Activated T-helper 1 cell treated with anti-CD3 and anti-CD28 coated beads, Interleukin-12 subunit alpha, Interleukin-12 subunit beta, Interleukin-2, Interleukin-4 antibody, amounts not matched to agents 30 ng/mL and 10 ng/mL and 1 ng/mL, durations not matched to agents 14 hours and 24 hours and 36 hours (primary cell): ENCODE measurements around the gene CCNY. TPM values are rescaled to one million over a fixed set of nuclear protein-coding genes. Genes with fewer than 3 reads are reported as not detected.
"Not testable (repeated sequence)": the region's sequence is repeated elsewhere in the genome, so short reads cannot be mapped to it uniquely, and the experiment has no call there.

Experiments
- DNase-seq: peaks from one replicate; pipeline ENCODE4 v3.0.0; 2021; ENCODE audit warnings: low spot score
- H3K27ac Mint-ChIP-seq: one replicate; pipeline ENCODE4 v1.8.0; 2021; ENCODE audit warnings: mild to moderate bottlenecking, mixed read lengths
- H3K27me3 Mint-ChIP-seq: one replicate; pipeline ENCODE4 v1.8.0; 2022; ENCODE audit warnings: mild to moderate bottlenecking, moderate library complexity, mixed read lengths; ENCODE audit not compliant: insufficient read depth
- H3K36me3 Mint-ChIP-seq: one replicate; pipeline ENCODE4 v1.8.0; 2021; ENCODE audit warnings: low read depth, mixed read lengths
- H3K4me1 Mint-ChIP-seq: one replicate; pipeline ENCODE4 v1.8.0; 2021; ENCODE audit warnings: low read depth, mixed read lengths
- H3K4me3 Mint-ChIP-seq: one replicate; pipeline ENCODE4 v1.8.0; 2021; ENCODE audit warnings: mild to moderate bottlenecking, moderate library complexity, mixed read lengths
- H3K9me3 Mint-ChIP-seq: one replicate; pipeline ENCODE4 v1.8.0; 2021; ENCODE audit warnings: mixed read lengths
- intact Hi-C: fragments of 100-400 bp; cut with micrococcal nuclease; formaldehyde crosslinking; loops from one replicate; pipeline ENCODE4 v1.15.1; 2024
- total RNA-seq: library from RNA; stranded (reverse); gene quantifications from 2 replicates; pipeline ENCODE4 v1.2.3, GENCODE V29; 2022

CCNY gene
- total RNA-seq, 1 donor from 2014 or later = 71.0 TPM

DNA sequence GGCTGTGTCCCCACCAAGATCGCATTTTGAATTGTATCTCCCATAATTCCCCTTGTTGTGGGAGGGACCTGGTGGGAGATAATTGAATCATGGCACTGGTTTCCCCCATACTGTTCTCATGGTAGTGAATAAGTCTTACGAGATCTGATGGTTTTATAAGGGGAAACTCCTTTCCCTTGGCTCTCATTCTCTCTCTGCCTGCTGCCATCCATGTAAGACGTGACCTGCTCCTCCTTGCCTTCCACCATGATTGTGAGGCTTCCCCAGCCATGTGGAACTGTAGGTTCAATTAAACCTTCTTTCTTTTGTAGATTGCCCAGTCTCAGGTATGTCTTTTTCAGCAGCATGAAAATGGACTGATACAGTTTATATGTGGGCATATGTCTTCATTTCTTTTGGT lies 201.6 kb downstream of the CCNY start:
- Mint-ChIP-seq H3K9me3 (peaks cover 38% of the 10 kb centered on the region), H3K4me1 (peaks cover 22% of the 10 kb centered on the region), H3K36me3 (peaks cover 66% of the 10 kb centered on the region)
- H3K27ac Mint-ChIP-seq, H3K27me3 Mint-ChIP-seq, H3K4me3 Mint-ChIP-seq, DNase-seq, intact Hi-C loops: not testable (repeated sequence)

DNA sequence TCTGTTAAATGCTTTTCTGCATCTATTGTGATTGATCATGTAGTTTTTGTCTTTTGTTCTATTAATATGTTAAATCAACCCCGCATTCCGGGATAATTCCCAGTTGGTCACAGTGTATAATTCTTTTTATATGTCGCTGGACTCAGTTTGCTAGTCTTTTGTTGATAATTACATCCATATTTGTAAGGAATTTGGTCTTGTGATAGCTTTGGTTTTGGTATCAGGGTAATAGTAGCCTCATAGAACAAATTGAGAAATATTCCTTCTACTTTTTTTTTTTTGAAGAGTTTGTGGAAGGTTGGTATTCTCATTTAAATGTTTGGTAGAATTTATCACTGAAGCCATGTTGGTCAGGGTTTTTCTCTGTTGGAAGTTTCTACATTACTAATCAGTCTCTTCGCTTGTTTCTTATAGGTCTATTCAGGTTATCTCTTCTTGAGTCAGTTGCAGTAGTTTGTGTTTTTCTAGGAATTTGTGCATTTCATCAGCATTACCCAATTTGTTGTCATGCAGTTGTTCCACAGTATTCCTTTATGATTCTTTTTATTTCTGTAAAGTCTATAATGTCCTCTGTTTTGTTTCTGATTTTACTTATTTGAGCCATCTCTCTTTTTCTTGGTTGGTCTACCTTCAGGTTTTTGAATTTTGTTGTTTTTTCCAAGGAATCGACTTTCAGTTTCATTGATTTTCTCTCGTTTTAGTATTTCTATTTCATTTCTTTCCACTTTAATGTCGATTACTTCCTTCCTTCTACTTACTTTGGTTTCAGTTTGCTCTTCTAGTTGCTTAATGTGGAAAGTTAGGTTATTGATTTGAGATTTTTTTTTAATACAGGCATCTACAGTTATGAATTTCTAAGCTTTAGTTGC lies 204.2 kb downstream of the CCNY start:
- intact Hi-C loops = loop anchor here (5.0 kb wide), 1 partner anchor 198 kb away; no protein-coding TSS in a partner anchor
- Mint-ChIP-seq H3K27ac (peak overlapping the region; percentile 83), H3K9me3 (peaks cover 24% of the 10 kb centered on the region), H3K4me3 (no peak overlapping the region), H3K36me3 (peaks cover 50% of the 10 kb centered on the region), H3K4me1 (peaks cover 22% of the 10 kb centered on the region), H3K27me3 (no peaks in the 10 kb centered on the region)
- DNase-seq = no peak

DNA sequence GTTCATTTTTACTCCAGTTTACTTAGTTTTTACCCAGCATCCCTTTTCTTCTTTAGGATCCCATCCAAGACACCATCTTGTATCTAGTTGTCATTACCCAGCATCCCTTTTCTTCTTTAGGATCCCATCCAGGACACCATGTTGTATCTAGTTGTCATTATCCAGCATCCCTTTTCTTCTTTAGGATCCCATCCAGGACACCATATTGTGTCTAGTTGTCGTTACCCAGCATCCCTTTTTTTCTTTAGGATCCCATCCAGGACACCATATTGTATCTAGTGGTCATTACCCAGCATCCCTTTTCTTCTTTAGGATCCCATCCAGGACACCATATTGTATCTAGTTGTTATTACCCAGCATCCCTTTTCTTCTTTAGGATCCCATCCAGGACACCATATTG lies 205.4 kb downstream of the CCNY start:
- H3K4me1 Mint-ChIP-seq = peaks cover 22% of the 10 kb centered on the region
- DNase-seq = no peak
- peaks cover 39% of the 10 kb centered on the region for H3K36me3 Mint-ChIP-seq
- H3K27me3 Mint-ChIP-seq = no peaks in the 10 kb centered on the region
- no peak overlapping the region for H3K4me3 Mint-ChIP-seq
- H3K9me3 Mint-ChIP-seq = peaks cover 14% of the 10 kb centered on the region
- peak overlapping the region; percentile 22 for H3K27ac Mint-ChIP-seq
- intact Hi-C loops = loop anchor here (5.0 kb wide), 1 partner anchor 199 kb away; no protein-coding TSS in a partner anchor

DNA sequence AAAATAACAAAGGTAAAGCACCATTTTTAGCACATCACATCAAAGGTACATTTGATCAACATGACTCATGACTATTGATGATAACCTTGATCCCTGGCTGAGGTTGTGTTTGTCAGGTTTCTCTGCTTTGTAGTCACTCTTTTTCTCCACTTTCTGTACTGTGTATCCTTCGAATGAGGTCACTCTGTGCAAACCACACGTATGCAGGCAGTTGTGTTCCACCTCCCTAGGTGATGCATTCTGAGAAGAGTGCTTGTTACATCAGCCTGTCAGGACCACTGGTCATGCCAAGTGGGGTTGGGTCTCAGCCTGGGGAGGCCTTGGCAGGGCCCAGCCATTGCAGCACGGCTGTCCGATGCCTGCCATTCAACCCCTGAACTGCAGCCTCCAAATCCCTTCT lies 206.0 kb downstream of the CCNY start:
- Mint-ChIP-seq H3K27me3 (no peaks in the 10 kb centered on the region), H3K27ac (no peak overlapping the region), H3K4me3 (no peak overlapping the region), H3K4me1 (peaks cover 22% of the 10 kb centered on the region), H3K36me3 (peaks cover 38% of the 10 kb centered on the region), H3K9me3 (peaks cover 13% of the 10 kb centered on the region)
- intact Hi-C loops = loop anchor here (5.0 kb wide), 1 partner anchor 200 kb away; no protein-coding TSS in a partner anchor
- DNase-seq = no peak

DNA sequence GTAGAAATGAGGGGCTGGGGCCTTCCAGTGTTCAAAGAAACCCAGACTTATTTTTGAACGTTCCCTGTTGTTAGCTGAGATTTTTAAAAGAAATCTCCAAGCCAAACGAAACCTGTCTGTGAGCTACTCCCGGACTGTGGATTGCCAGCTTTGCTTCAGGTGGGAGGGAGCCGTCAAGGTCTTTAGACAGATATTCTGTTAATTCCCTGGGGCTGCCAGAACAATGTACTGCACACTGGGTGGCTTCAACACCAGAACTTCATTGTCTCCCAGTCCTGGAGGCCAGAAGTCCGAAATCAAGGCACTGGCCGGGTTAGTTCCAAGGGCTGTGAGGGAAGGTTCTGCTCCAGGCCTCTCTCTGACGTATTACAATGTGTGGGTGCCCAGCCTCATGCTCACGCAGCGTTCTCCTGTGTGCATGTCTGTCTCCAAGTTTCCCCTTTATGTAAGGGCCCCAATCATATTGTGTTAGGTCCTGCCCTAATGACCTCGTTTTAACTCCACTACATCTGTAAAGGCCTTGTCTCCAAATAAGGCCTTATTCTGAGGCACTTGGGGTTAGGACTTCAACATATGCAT lies 208.9 kb downstream of the CCNY start:
- intact Hi-C loops = no loop called here
- H3K27me3 Mint-ChIP-seq = no peaks in the 10 kb centered on the region
- H3K27ac Mint-ChIP-seq = no peak overlapping the region
- H3K4me3 Mint-ChIP-seq = no peak overlapping the region
- H3K4me1 Mint-ChIP-seq = peaks cover 18% of the 10 kb centered on the region
- H3K36me3 Mint-ChIP-seq = peaks cover 21% of the 10 kb centered on the region
- H3K9me3 Mint-ChIP-seq = peaks cover 5% of the 10 kb centered on the region
- no peak for DNase-seq

DNA sequence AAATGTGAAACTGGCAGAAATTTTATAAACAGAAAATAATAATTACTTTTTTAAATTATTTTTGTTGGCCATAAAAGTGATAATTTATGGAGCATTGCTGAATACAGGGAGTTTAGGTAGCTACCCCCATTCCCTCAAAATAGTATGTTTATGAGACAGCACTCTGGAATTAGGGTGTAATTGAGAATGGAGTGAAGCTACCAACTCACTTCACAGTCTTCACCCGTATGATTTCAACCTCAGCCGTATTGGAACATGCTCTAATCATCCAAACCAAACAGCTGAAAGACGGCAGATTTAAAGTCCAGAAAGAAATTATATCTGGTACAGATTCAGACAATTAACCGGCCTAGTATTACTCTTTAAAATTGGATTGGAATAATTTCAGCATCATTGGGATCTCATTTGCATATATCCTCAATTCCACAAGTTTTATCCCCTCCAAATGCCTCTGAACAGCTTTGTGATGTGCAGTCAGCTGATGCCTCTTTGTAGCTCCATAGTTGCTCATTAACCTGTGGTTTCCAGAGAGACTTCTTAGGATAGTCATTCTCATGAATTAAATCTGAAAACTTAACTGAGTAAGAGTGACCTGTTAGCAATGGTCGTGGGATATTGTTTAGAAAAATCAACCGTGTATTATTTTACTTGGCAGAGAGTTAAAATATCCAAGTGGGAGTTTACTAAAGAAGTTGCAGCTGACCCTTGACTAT lies 209.7 kb downstream of the CCNY start:
- Mint-ChIP-seq H3K9me3 (no peaks in the 10 kb centered on the region), H3K36me3 (peaks cover 16% of the 10 kb centered on the region)
- intact Hi-C loops = no loop called here

DNA sequence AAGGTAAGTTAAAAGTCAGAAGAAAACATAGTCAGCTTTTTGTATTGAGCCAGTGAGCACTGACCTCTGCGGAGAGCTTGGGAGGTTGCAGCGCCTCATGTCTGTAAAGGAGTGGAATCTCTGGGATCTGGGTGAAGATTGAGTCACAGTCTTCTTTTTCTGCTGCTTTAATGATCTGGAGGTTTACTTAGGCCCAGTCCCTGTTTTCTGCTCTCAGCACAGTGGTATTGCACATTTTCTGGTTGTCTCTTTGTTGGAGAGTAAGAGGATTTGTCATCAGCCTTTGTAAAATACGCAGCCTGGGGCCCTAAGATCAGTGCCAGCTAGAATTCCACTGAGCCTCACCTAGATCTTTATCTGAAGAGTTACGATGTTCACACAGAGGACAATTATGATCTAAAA lies 210.5 kb downstream of the CCNY start:
- Mint-ChIP-seq H3K27me3 (no peaks in the 10 kb centered on the region), H3K36me3 (peaks cover 13% of the 10 kb centered on the region), H3K27ac (no peak overlapping the region), H3K4me1 (peaks cover 5% of the 10 kb centered on the region), H3K9me3 (no peaks in the 10 kb centered on the region), H3K4me3 (no peak overlapping the region)
- DNase-seq = no peak
- intact Hi-C loops = no loop called here

More for the DNA sequence above, 209.7 kb downstream of the CCNY start:
- Mint-ChIP-seq H3K27ac (no peak overlapping the region), H3K27me3 (no peaks in the 10 kb centered on the region), H3K4me3 (no peak overlapping the region), H3K4me1 (peaks cover 10% of the 10 kb centered on the region)
- DNase-seq = no peak

DNA sequence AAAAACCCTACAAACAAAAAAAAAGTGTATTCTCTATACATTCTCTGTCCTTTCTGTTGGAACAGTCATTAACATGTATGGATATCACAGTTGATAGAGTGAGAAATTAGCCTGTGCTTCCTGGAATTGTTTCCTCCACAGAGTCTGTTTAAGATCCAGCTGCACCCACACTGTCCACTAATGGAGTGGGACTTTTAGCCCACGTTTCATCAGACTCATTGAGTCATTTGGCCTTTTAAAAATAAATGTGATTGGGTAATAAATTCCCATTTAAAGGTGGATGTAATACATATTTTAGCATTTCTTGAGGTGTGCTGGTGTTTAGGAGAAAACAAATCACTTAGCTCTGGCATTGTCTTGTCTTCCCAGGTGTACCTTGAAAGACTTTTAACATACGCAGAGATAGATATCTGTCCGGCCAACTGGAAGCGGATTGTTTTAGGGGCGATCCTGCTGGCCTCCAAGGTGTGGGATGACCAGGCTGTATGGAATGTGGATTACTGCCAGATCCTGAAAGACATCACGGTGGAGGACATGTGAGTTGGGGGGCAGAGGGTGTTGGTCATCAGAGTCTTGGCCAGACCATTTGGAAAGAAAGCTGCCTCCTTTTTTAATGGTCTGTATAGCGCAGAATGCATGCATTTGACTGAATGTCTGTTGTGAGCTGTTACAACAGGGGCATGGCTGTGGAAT lies 216.5 kb downstream of the CCNY start:
- no peak overlapping the region for H3K27ac Mint-ChIP-seq
- intact Hi-C loops = no loop called here

DNA sequence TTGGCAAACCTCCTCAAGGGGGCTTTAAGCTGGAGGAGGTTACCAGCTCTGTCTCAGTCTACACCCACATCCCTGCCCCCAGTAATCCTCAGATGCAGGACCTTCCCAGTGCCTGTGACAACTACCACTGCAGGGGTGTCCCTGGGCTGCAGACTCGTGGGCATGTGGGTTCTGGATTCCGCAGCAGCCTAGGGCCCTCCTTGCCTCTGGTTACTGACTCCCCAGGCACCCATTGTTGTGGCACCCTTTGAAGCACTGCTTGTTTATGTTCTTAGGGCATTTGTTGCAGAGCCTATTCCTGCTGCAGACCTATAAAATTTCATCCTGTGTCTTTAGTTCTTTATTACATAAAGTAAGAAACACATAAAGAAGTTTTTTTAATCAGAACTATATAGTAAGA lies 217.7 kb downstream of the CCNY start:
- H3K4me3 Mint-ChIP-seq = no peak overlapping the region
- H3K27me3 Mint-ChIP-seq = no peaks in the 10 kb centered on the region
- intact Hi-C loops = no loop called here
- H3K27ac Mint-ChIP-seq = no peak overlapping the region
- H3K9me3 Mint-ChIP-seq = no peaks in the 10 kb centered on the region
- H3K36me3 Mint-ChIP-seq = peaks cover 10% of the 10 kb centered on the region
- DNase-seq = no peak
- peaks cover 4% of the 10 kb centered on the region for H3K4me1 Mint-ChIP-seq

More for the DNA sequence above, 216.5 kb downstream of the CCNY start:
- Mint-ChIP-seq H3K27me3 (no peaks in the 10 kb centered on the region), H3K36me3 (peaks cover 9% of the 10 kb centered on the region), H3K4me3 (no peak overlapping the region), H3K9me3 (no peaks in the 10 kb centered on the region), H3K4me1 (peaks cover 4% of the 10 kb centered on the region)
- DNase-seq = no peak

DNA sequence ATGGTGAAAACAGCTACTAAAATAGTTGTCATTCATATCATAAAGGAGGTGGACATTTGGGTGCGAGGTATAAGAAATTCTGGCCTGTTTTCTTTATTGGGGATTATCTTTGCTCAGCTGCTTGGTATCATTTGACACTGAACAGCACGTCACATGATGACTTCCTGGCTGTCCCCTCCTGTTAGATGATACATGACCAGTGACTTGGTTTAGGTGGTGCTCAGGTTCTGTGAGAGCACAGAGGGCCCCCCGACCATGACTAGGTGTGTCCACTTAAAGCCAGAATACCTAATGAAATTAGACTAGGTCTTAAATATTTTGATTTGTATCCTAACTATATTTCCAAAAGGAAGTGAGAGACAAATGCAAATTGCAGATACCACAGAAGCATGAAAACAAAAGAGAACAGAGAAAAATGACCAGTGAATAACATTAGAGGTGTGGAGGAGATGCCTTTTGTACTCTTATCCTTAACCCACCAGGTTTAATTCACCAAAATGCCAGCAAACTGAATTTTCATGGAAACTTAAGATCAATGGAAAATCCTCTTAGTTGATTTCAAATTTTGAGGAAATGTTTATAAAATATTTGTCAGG lies 218.2 kb downstream of the CCNY start:
- Mint-ChIP-seq H3K36me3 (peaks cover 14% of the 10 kb centered on the region), H3K27me3 (no peaks in the 10 kb centered on the region), H3K9me3 (no peaks in the 10 kb centered on the region), H3K4me1 (peaks cover 4% of the 10 kb centered on the region), H3K27ac (no peak overlapping the region), H3K4me3 (no peak overlapping the region)
- intact Hi-C loops = no loop called here
- DNase-seq = no peak

DNA sequence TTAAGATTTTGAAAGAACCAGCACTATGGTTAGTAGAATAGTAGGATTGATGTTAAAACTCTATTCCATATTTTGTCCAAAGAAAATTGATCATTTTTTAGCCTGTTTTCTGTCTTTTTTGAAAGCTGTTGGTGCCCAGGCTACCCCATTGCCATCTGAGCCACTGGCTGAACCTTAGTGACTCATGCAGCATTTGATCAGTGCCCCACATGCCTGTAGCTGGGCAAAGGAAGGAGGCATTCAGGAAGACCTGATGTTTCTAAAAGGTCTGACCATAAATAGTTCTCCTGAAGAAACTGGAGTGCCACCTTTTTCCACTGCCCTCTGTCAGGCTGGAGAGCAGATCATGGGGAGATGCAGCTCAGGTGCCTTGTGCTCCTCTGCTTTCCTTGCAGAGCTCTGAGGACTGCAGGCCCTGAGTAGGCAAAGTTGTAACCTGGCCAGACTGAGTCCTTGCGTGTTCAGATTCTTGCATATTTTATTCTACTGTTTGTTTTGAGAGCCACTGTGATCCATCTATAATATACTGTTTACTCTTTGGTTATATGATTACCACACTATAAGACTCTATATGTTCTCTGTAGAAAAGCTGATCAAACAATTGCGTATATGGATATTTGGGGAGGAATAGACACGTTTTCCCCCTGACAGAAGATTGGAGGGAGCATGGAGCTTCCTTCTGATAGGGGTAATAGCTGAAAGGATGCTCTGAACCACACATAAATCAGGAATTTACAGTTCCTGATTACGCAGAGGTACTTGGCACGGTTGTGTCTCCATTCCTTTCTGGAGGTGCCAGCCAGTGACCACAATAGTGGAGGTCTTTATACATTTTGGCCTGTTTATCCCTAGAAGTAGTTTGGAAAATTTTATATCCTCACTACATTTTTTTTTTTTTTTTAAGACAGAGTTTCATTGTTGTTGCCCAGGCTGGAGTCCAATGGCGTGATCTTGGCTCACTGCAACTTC lies 219.9 kb downstream of the CCNY start:
- Mint-ChIP-seq H3K4me1 (peaks cover 4% of the 10 kb centered on the region), H3K27me3 (no peaks in the 10 kb centered on the region), H3K4me3 (no peak overlapping the region), H3K27ac (no peak overlapping the region), H3K36me3 (peaks cover 10% of the 10 kb centered on the region), H3K9me3 (no peaks in the 10 kb centered on the region)
- DNase-seq = no peak
- intact Hi-C loops = no loop called here
